Right renal pelvis (tissue), 4 donors: ENCODE measurements around the gene KCTD15. TPM values are rescaled to one million over a fixed set of nuclear protein-coding genes. Genes with fewer than 3 reads are reported as not detected.

Experiments
- DNase-seq, 4 donors: peaks; one replicate each; pipeline ENCODE4 v3.0.0-alpha.2; 2013; ENCODE audit warnings: low read depth in 4 of 4, low spot score in 3 of 4, missing footprints in 1 of 4
- polyA plus RNA-seq, 4 donors: library from polyadenylated mRNA; unstranded; fragments of 120-200 nt; gene quantifications; one replicate each; pipeline ENCODE4 v1.2.1, GENCODE V29; 2013; ENCODE audit not compliant: insufficient read length in 4 of 4

The KCTD15 gene
- polyA plus RNA-seq, 4 donors, result 47.0 to 67.6 (median 47.8) TPM

- DNase-seq, result peak in 3 of 4 donors; percentile 59 to 82 (median 77)
Observed at GRCh38 chr19:33795370-33796163, 1.1 kb upstream of the KCTD15 start.

- peak in 1 of 4 donors; percentile 49 for DNase-seq
Observed at GRCh38 chr19:33797802-33798671, 1.4 kb downstream of the KCTD15 start.

DNA sequence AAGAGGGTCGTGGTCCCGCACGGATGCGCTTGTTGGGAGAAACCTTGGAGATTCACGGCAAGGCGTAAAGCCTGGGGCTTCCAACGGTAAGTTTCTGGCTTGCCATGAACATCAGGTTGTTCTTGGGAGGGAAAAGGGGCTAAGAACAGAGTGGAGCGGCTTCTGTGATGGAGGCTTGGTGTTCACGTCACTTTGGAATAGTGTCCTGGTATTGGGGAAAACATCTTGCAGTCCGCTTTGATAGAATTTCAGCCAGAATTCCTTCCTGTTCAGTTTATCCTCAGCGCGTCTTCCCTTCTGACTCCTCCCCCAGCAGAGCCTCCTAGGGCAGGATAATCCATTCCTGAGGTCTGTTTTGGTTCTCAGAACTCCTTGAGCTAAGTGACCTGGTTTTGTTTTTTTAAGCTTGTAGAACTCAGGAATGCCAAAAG lies 2.0 kb downstream of the KCTD15 start:
- no peak for DNase-seq

DNA sequence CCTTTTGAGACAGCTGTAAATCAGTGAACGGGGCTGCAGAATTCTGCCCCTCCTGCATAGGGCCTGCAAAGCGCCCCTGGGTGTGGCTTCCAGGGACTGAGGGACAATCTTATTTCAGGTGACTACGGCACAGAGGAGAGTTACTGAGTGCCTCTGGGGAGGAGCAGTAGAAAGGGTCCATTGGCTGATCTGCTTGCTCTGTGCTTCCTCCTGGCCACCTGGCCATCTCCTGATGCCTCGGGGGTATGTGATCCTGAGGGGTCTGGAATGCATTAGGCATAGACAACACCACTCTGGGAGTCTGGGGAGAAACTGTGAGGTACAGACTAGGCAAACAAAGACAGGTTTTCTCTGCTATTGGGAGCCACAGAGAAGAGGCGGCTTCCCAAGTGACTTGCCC lies 2.8 kb downstream of the KCTD15 start:
- no peak for DNase-seq

DNA sequence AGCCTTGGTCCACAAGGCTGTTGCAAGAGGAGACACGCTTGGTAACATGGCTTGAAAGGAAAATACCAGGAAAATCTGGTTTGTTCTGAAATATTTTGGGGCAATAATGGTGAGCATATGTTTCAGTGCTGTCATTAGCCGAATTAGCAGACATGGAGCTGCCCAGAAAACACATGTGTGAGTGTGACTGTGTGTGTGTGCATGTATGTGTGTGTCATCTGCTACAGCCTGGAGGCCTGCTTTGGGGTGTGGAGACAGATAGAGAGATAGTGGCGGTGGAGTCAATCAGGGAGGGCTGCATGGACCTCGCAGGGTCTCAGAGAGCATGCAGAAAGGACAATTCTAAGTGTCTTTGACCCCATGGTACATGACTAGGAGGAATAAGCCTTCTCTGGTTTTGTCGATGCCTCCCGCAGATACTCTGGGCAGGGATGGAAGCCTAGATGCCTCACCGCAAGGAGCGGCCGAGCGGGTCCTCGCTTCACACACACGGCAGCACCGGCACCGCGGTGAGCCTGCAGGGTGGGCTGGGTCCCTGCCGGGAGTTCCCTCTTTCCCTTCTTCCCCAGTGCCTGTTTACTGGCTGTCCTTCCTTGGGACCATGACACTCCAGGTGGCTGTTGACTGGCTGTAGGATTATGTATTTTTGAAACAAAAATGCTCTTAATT lies 3.5 kb downstream of the KCTD15 start:
- no peak for DNase-seq

DNA sequence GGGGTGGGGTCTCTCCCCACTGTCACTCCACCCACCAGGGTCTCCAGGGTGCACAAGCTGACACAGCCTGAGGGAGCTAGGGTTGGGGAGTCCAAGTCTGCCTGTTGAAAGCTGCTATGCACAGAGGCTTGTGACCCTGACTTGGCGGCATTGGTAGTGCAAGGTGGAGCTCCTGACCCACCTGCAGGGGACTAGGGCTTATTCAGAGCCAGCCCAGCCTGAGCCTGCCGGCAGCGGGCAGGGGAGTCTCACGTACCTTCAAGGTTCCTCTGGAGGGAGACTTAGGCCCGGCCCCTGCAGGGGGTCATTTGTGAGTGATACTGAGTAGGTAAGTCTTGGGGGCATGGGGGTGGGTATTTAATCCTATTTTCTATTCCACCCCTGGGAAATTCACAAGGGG lies 4.7 kb downstream of the KCTD15 start:
- DNase-seq, result no peak

GRCh38 chr19:33802001-33802400 lies 5.3 kb downstream of the KCTD15 start:
- no peak for DNase-seq

GRCh38 chr19:33802801-33803200 lies 6.1 kb downstream of the KCTD15 start:
- no peak for DNase-seq

GRCh38 chr19:33803383-33803782 lies 6.7 kb downstream of the KCTD15 start:
- DNase-seq, result no peak

GRCh38 chr19:33804021-33804799 lies 7.5 kb downstream of the KCTD15 start:
- no peak for DNase-seq

DNA sequence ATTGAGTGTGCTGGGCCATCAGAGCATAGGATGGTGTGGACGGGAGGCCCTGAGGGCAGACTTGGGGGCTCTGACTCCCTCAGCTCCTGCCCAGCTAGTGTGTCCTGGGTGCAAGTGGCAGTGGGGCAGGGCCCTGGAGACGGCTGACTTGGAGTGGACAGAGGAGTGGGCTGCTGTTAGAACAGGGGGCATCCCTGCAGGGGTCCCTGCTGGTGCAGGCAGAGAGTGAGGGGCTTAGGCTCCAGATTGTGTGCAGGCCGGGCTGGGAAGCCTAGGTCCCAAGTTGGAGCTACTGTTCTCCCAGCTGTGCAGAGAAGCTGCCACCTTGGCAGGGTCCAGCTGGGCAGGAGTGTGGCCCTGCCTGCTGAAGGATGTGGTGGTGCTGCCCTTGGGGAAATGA lies 8.6 kb downstream of the KCTD15 start:
- DNase-seq, result no peak

- no peak for DNase-seq
Observed at GRCh38 chr19:33805840-33806433, 9.3 kb downstream of the KCTD15 start.

- no peak for DNase-seq
Observed at GRCh38 chr19:33806434-33806881, 9.8 kb downstream of the KCTD15 start.

DNA sequence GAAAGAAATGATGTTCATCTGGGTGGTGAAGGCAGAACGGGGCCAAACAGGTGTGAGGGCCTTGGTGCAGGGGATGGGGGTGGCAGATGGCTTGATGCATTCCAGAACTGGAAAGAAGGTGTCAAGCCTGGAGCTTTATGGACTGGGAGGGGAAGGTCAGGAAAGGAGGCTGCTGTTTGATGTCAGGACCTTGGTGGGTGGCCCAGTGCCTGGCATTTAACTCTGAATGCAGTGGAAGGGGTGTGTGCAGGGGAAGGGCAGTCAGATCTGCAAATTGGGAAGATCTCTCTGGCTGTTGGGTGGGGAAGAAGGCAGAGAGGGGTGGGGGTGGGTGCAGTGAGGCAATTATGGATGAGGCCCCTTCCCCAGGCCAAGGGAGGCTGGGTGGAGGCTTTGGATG lies 11.7 kb downstream of the KCTD15 start:
- DNase-seq, result no peak

DNA sequence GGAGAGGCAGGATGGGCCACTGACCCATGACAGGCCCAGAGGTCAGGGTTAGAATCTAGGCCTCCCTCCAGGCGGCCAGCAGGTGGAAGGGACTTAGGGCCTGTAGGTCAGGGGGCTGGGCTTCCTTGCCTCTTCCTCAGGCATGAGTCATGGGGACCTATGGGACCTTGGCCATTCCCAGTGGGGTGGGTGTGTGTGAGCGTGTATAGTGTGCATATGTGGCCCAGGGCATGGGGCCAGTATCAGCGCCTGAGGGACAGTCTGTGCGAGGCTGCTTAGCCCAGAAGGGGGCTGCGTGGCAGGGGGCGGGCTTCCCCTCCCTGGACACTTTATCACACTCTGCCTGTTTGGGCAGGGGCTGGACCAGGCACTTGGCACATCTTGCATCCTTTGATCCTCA lies 13.3 kb downstream of the KCTD15 start:
- no peak for DNase-seq

- no peak for DNase-seq
Observed at GRCh38 chr19:33810821-33811220, 14.2 kb downstream of the KCTD15 start.

- DNase-seq, result no peak
Observed at GRCh38 chr19:33811246-33811645, 14.6 kb downstream of the KCTD15 start.

DNA sequence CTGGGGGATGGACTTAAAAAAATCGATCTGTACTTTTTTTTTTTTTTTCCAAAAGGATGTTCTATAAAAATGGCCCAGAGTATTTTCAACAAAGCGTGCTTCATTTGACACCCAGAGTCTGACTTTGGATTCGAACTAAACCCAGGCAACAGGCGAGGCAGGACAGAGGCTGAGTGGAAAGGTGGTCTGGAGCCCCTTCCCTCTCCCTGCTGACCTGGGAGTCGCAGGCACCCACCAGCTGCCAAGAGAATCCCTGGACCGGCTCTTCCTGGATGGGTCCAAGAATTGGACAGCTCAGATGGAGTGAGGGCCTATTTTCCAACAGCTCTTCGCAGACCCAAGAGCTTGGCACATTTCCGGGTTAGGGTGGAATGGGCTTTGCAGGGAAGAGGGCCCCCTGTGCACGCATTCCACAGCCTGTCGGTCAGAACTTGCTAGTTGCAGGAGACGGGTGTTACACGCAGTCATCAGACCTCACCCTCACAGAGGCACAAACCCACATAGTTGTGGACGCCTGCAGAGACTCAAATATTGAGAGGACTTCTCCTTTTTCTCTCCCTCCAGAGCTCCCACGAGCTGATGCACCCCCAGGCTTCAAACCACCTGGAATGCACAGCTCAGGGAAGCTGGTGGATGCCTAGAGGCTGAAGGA lies 15.2 kb downstream of the KCTD15 start:
- no peak for DNase-seq
